NCI-H446 treated with DMSO at 0.1 percent for 48 hours (cell line): ENCODE results near the gene UBE2H.
"Not testable (repeated sequence)": the region's sequence is repeated elsewhere in the genome, so short reads cannot be mapped to it uniquely, and the experiment has no call there.

Experiments used
- DNase-seq: peaks from one replicate; lab custom pipeline; 2025; lab: John Stamatoyannopoulos, UW

The UBE2H gene

DNA sequence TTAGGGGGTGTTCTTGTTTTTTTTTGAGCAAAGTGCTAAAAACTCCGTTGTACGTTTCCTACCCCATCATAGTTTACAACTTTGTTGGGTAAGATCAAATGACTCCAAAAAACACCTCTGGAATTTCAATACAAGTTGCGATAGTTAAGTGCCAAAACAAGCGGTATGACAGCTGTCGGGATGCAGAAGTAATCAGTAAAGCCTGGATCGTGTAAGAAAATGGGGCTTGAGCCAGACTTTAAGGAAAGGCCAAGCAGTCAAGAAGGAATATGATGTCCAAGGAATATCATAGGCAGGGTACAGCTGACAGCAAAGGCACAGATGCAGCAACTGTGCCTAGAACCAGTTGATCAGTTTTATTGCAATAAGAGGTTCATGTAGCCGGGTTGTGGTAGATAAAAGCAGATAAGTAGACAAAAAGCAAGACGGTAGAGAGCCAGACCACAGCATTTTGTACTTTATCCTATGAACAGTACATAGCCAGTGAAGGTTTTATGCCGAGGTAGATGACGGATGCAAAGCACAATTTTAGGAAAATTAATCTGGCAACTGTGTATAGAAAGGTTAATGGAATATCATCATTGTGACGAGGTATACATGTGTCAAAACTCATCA, 45.5 kb downstream of the UBE2H start:
- DNase-seq = no peak

DNA sequence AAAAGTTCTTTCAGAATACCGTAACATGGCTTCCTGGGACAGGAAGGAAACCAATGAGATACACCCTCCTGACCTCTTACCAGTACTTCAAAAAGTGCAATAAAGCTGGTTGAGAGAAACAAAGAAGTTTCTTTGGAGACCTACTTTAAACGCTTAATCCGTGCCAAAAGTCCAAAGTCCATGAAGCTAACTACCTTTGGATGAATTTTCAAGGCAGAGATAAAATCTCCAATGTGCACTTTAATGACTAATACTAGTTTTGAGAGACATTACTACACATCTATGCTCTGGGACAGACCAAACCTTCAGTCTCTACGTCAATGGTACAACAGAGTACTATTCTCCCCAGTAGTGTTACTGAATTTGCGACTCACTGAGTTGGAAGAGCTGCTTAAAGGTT, 46.1 kb downstream of the UBE2H start:
- no peak for DNase-seq

DNA sequence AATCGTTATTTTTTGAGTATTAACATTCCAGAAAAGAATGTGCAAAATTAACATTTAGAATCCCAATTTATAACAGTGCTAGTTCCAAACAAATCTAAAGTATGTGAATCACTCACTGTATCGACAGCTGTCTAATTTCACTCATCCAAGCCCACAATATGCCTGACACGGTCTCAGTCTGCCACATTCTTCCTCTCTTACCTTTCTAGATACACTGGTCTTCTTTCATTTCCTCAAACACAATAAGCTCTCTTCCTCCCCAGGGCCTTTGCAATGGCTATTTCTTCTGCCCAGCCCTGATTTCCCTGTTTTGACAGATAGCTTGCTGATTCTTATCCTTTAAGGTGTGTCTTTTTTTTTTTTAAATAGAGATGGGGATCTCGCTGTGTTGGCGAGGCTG, 48.8 kb downstream of the UBE2H start:
- DNase-seq = no peak

DNA sequence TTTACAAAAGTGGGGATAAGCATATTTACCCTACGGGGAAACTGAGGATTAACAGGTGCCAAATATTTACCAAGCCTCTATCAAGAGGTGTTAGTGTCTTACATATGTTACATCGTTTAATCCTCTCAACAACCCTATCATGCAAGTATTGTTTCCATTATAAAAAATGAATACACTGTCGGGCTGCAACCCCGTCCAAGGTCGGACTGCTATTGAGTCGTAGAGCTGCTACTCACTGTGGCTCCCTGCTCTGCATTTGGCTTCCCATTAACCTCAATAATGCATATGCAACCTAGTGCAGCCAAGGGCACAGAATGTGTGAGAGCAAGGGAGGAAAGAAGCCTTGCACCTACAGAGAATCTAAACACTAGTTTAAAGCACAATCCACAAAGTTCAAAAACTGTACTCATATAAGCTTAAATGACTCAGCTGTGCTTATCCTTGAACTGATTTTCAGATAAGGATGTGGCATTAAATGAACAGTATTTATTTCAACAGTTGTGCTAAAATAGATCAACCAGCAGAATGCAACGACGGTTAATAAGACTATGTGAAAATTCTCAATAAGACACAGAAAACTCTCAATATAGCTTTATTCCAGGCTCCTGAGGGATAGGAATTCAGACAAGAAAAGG, 49.9 kb downstream of the UBE2H start:
- DNase-seq = no peak

DNA sequence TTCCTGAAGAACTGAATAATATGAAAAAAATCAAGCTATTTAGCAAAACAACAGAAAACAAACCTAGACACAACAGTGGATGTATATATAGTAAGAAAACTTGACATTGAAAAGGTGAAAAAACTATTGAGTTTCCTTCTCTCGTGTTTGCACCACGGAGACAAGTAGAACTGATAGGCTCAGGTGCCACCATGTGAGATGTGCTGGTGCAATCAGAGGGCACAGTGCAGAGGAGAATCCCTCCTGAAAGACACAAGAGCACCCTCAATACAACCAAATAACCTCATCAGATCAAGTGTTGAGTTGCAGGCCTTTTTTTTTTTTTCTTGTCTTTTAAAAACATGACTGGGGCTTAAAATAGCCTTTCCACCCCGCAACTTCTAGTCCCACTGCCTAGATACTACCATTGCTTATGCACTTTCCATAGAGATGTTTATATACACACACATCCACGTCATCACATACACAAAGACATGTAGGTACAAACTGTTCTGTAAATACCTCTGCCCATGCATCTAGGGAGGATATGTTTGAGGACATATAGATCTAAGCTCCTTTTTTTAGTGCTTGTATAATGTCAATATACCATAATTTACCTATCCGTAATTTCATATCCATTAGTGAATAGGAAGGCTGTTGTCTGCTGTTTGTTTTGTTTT, 54.1 kb downstream of the UBE2H start:
- DNase-seq = no peak

DNA sequence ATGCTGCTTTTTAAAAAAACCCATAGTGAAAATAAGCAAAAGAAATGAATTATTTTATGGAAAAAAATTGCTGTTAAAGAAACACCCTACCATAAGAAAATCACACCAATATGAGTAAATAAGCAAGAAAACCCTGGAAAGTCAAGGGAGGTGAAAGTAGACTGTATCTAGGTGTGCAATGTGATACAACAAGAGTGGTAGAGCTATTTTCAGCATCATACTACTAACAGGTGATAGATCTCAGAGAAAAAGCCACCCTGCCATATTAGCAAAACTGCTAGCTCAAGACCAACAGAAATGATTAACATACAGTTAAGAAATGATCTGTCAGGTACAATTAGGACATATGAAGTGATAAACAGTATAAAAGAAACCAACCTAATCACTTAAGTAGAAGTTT, 54.8 kb downstream of the UBE2H start:
- DNase-seq = no peak

DNA sequence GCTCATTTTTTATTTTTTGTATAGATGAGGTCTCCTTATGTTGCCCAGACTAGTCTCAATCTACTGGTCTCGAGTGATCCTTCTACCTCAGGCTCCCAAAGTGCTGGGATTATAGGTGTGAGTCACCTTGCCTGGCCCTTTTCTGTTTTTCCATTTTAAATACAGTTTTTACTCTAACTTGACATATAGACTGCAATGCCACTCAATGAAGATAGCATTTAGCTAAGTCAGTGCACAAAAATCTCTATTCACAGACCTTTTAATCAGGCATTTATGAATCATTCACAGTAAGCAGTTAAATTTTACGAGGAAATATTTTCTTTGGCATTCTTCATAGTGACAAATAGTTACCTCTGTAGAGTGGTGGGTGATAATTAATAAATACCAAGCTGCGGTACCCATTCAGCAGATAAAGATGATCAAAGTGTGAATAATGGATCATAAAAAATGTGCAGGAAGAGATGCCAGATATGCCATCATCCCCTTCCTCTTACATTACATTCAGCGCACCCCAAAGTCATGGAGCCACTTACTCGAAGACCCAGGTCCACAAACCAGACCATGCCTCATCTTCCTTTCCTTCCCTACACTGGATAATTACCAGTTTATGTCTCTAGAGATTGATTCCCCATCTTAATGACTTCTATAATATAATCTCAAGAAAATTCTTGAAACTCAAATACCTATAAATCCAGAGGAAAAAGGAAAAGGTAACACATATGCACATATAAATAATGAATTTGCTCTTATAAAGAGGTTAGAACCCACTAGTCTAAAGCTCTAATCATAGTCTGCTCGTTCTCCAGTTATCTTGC, 56.0 kb downstream of the UBE2H start:
- DNase-seq = no peak

DNA sequence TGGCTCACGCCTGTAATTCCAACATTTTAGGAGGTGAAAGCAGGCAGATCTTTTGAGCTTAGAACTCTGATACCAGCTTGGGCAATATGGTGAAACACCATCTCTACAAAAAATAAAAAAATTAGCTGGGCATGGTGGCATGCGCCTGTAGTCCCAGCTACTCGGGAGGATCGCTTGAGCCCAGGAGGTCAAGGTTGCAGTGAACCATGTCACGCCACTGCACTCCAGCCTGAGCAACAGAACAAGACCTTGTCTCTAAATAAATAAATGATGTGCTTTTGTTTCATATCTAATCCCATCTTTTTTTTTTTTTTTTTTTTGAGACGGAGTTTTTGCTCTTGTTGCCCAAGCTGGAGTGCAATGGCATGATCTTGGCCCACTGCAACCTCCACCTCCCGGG, 58.6 kb downstream of the UBE2H start:
- not testable (repeated sequence) for DNase-seq

DNA sequence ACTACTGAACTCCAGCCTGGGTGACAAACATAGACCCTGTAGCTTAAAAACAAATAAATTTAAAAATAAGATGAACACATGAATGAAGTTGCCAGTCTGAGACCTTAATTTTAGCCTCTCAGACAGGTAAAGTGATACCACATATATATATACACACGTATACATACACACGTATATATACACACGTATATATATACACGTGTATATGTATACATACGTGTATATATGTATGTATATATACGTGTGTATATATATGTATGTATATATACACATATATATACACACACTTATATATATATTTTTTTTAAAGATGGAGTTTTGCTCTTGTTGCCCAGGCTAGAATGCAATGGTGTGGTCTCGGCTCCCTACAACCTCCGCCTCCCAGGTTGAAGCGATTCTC, 62.7 kb downstream of the UBE2H start:
- no peak for DNase-seq

DNA sequence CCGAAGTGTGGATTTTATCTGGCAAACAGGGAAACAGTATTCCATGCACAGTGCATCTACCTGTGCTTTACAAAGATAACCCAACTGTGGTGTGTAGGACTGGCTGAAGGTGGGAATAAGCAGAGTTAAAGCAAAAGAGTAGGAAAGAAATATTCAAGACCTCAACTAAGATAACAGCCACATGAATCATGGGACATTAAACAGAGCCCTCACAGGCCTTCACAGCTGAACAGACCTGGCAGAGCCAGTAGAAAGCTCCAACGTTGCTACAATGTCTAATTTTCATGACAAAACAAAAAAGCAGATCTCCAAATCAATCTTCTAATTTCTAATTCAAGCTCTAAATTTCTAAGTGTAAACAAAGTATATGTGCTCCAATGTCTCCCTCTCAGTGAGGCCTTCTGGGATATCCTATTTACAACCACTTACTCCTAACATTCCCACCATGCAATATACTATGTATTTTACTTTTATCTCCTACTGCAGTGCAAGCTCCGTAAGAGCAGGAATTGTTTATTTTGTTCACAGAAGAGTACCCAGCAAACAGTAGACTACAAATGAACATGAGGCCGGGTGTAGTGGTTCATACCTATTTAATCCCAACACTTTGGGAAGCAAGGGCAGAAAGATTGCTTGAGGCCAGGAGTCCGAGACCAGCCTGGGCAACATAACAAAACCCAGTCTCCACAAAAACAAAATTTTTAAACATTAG, 63.5 kb downstream of the UBE2H start:
- DNase-seq = no peak

DNA sequence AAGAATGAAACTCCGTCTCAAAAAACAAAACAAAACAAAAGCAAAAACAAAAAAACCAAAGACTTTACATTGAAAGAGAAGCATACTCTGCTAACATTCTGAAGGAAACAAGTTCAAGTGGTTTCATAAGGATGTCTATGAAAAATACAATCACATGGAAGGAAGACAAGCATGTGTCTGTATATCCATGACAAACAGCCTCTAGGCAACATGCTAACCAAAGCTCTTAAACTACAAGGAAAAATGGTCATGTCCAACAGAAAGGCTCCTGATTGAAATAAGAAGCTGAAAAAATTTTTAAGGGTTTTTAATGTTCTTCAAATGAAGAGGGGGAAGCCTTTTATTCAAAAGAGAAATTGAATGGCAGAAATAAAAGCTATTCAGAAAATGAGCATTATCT, 64.9 kb downstream of the UBE2H start:
- DNase-seq = no peak

DNA sequence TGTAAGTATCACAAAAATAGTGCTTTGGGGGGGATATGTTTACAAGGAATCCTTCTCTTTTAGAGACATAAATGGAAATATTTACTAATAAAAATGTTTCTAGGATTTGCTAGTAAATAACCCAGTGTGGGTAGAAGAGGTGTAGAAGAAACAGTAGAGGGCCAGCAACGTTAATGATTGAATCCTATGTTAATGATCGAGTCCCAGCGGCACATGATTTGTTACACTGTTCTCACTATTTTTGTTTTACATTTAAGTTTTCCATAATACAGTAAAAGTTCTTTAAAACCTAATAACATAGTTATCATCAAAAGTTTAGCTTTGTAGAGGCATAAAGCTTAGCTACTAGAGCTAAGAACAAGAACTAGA, 66.0 kb downstream of the UBE2H start:
- no peak for DNase-seq

DNA sequence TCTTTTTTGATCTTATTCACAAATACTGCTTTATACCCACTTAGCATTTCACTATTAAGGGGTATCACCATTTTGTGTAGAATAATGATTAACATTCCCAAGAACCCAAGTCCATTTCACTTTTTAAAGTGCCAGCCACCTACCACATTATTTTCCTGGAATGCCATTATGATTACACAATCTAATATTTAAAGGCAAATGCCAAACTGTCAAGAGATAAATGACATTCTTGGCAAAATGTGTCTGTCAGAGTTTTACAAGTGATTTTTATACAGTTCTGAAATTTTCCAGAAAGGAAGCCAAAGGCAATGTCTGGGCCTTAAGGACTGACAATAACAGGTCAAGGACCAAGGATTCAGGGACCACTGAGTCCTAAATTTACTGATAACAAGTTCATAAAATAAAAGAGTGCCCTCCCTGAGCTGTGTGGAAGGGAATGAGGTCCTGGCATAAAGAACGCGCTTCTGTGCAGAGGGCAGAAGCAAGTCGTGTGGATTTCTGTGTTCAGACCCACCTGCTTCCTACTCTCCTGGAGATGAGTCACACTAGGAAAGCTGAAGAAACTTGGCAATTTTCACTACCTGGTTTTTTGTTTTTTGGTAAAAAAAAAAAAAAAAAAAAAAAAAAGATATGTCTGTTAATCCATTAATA, 66.5 kb downstream of the UBE2H start:
- no peak for DNase-seq

DNA sequence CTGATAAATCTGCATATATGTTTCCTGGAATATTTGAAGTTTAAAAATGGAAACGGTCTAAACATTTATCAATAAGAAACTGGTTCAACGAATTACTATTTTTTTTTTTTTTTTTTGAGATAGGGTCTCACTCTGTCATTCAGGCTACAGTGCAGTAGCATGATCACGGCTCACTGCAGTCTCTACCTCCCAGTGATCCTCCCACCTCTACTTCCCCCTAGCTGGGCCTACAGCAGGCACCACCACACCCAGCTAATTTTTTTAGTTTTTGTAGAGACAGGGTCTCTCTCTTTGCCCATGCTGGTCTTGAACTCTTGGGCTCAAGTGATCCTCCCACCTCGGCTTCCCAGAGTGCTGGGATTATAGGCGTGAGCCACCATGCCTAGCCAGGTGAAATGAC, 68.3 kb downstream of the UBE2H start:
- no peak for DNase-seq

DNA sequence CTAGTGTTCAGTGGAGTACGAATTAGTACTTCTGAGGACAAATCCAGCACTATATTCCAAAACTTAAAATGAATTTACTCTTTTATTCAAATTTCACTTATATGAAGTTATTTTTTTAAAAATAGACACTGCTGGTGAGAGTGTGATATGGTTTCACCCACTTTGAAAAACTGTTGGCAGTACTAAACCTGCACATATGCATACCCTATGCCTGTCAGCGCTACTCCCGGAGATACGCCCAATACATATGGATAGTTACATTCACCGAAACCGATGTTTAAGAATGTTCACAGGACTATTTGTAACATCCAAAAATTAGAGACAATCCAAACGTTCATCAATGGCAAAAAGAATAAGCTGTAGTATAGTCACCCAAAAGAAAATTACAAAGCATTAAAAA, 69.6 kb downstream of the UBE2H start:
- DNase-seq = no peak

DNA sequence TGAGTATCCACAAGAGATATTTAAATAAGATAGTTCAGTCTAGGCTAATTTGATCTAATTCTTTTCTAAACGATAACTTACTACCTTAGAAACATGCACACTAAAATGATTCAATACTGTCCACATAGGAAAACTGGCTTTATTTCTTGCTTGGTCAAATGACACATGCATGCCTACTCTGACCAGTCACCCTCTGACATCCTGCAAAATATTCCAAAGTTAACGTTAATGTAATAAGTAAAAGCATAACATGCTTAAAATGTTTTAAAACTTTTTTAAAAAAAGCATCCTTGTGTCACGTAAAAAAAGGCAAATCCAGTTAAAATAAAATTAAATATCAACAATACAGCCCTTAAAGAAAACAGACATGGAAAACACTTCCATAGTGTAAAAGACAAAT, 70.2 kb downstream of the UBE2H start:
- no peak for DNase-seq

DNA sequence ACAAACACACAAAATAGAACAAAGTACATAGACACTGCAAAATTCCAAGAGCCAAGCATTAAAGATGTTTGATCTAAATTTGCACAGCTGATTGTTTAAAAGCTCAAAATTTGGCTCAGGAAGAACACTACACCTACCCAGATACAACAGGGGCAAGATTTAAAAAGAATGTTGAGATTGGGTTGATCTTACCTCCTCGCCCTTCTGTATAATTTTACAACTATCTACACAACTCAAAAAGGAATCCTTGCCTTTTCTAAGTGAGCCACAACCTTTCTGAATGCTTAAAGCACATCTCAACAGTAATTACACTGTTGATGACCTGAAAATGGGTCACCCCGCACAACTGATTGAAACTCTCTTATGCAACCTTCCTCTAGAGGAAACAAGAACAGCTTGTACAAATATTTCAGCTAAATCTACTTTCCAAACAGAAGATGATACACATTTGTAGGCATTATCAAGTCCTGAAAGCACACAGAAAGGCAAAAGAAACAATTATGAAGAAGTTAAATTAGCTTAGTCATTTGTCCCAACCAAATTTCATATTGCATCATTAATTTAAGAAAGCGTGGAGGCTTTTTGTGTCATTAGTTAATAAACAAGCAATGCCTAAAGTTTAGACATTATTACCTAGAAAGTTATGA, 75.5 kb downstream of the UBE2H start:
- DNase-seq = no peak

DNA sequence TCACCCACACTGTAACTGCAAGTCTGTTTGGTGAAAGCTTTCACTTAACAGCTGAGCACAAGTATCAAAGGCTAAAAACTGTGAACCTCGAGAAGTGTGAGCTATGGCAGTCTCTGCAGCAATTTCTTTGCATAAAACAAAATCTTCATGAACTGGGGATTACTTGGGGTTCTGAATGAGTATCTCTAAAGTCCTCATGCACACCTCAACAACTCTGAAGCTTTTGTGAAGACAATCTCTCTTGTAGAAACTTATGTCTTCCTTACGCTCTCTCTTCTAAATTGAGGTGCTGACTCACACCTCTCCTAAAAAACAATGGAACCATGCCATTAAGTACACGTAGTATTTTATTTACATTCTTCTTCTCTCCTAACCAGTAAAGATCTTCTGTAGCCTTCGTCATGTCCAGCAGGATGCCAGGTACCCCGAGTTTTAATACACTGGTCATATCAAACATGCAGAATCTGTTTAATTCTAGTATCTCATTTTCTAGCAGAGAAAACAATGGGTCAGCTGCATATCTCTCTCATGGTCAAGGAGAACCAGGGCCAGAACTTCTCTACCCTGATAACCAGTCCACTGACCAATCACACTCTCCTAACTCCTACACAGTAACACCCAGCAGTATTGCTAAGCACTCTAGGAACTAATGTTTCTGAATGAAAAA, 76.9 kb downstream of the UBE2H start:
- no peak for DNase-seq

DNA sequence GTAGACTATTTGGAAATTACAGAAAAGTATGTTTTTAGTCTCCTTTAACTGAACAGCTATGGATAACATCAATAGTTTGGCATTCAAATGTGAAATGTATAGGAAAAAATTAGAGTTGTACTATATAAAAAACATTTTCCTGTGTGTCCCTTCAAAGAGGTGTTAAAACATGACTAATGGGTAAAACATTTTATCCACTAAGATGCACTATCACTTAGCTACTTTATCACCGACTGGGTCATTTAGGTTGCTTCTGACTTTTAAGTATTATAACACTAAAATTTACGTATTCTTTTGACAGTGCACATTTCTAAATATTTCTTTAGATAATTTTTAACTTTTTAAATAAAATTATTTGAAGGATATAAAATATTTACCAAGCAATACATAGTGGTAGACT, 77.6 kb downstream of the UBE2H start:
- no peak for DNase-seq

DNA sequence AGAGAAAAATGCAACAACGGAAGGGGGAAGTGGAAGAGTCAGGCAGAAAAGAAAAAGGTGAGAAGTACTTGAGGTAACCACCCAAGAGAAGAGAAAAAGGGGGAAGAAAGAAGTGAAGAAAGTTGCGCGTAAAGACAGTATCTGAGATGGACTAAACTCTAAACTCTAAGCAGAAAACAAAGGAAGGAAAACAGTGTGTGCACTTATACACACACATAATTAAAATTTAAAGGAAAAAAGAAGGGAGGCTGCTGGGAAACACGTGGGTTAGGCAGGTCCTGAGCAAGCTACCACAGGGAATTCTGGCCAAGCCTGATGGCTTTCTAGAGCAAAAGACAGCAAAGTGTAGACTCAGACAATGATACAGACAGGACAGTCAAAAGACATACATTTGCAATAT, 78.0 kb downstream of the UBE2H start:
- DNase-seq = no peak

DNA sequence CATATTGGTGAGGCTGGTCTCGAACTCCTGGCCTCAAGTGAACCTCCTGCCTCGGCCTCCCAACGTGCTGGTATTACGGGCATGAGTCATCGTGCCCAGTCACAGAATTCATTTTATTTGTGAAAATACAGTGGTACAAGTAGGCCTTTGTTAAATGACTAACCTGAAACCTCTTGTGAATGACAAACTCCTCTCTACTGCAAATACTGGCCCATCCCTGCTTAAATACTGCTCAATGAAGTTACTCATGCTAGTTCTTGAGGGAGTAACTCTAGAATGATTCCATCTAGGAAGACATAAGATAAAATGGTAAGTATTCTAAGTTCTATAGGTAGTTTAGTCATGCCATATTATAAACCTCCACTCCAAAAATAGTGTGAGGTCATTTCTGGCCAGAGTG, 80.7 kb downstream of the UBE2H start:
- no peak for DNase-seq
